HG02852 (cell line): ENCODE measurements around the gene KISS1.

Source experiments
- ATAC-seq: cut with Tn5 transposase; IDR thresholded peaks from one replicate; pipeline ENCODE4 v1.9.1; 2021; ENCODE audit warnings: mild to moderate bottlenecking, moderate library complexity; ENCODE audit not compliant: unreplicated experiment

Gene KISS1

GRCh38 chr1:204194080-204194479 lies 2.2 kb downstream of the KISS1 start:
- ATAC-seq = no peak

- no peak for ATAC-seq
These were observed 3.5 kb downstream of the KISS1 start for GRCh38 chr1:204192589-204193352.

GRCh38 chr1:204192046-204192445 lies 4.2 kb downstream of the KISS1 start:
- ATAC-seq = no peak

DNA sequence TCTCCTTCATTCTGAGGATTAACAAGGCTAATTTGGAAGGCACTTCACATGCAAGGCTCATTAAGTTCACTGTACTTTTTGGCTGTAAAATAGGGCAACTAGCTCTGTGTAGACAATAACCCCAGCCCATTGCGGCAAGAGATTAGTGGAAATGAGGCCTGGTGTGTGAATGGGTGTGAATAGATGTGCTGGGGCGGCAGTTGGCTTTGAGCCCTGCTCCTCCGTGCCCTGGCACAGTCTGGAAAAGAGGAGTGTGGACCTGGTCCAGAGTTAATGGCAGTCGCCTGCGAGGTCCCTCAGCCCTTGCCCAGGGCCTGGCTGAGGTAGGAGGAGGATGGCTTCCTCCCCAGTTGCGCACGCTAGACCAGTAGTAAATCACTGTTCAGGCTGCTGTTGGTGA lies 4.8 kb downstream of the KISS1 start:
- ATAC-seq = no peak

DNA sequence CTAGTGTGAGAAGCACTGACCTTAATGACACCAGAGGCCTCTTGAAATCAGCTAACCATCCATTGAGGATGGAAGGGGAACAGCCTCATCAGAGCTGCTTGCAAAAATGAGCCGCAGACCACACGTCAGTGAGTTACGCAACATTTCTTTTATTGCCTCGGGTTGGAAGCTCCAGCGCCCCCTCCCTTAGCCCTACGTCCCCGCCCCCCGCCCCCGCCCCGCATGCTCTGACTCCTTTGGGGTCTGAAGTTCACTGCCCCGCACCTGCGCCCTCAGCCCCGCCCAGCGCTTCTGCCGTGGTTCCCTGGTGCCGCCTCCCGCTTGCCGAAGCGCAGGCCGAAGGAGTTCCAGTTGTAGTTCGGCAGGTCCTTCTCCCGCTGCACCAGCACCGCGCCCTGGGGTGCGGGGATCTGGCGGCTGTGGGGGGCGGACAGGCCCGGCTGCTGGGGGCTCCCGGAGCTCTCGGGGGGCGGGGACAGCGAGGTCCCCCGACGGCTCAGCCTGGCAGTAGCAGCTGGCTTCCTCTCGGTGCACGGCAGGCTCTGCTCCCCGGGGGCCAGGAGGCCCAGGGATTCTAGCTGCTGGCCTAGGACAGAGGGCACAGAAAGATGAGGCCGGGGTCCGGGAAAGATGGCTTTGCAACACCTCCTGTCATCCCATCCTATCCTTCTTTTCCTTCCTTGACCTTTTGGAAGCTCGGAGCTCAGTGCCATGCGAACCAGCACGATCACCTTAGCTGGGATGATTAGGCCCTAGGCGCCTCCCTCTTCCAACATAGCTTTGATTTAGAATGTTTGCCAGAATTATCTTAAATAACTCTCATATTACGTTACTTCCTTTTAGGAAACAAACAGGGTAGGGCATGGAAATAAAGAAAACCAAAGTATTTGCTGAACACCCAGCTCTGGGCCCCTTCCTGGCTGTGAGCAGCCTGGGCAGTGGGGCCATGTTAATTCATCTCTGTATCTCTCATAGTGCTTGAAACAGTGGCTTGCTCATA lies 5.8 kb downstream of the KISS1 start:
- no peak for ATAC-seq

DNA sequence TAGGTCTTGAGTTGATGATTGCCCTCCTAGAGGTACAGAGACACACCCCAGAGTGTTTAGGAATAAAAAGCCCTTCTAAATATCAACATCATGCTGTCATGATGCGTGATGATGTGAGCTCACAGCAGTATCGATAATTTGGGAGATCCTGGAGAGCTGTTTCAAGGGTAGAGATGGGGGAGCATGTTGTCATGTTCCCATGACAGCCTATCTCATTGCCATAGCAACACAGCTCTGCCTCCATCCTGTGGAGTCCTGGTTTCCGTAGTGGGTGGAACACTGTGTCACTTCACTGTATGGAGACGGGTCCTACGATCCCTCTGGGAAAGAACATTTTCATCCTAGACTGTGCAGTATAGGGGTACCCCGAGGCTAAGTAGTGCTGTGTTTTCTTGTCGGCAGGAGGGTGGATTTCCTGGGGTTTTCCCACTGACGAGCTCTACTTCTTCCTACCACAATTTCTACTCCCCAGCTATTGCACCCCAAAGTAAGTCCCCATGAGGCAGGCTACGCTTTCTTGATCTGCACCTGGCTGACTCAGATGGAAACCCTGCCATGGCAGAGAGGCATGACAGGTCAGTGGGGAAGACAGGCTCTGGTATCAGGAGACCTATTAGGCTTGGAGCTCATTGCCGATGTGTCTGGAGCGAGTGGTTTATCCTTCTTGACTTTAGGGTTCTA lies 7.2 kb downstream of the KISS1 start:
- ATAC-seq = no peak

GRCh38 chr1:204186597-204186996 lies 9.7 kb downstream of the KISS1 start:
- ATAC-seq = no peak

DNA sequence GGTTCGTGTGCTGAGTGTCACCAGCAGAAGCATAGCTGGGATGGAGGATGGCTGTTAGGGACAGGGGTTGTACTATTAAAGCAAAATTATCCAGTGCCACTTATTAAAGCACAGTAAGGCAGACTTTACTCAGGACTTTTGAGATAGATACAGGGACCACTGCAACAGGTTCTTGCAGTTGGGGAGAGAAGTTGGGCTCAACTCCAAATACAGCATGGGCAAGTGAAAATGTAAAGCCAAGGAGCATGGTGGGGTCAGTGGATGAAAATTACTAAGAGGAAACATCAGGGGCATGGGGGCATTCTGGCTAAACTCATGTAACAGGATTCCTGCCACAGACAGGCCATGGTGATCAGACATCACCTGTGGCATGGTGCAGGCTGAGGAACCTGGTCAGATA lies 15.2 kb downstream of the KISS1 start:
- no peak for ATAC-seq

- no peak for ATAC-seq
These were observed 16.2 kb downstream of the KISS1 start for GRCh38 chr1:204180133-204180532.

GRCh38 chr1:204178487-204179281 lies 17.6 kb downstream of the KISS1 start:
- ATAC-seq = no peak

GRCh38 chr1:204177133-204177532 lies 19.2 kb downstream of the KISS1 start:
- ATAC-seq = no peak

- ATAC-seq = no peak
These were observed 20.2 kb downstream of the KISS1 start for GRCh38 chr1:204176049-204176448.

DNA sequence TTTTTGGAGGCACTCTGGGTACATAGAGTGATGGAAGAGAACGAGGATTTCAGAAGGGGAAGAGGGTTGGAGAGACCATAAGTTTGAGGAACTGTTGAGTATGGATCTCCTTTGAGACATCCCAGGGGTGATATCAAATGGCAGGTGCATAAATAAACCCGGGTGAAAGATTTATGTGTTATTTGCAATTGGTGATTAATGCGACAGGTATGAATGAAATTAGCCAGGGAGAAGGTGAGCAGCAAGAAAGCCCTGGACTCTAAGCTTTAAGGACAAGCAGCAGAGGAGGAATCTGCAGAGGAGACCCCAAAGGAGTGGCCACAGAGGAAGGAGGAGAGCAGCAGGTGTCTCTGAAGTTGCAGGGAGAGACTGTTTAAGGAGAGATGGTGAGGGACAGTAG lies 21.3 kb downstream of the KISS1 start:
- no peak for ATAC-seq

GRCh38 chr1:204172404-204173029 lies 23.8 kb downstream of the KISS1 start:
- ATAC-seq = no peak

GRCh38 chr1:204171751-204172178 lies 24.5 kb downstream of the KISS1 start:
- ATAC-seq = no peak

DNA sequence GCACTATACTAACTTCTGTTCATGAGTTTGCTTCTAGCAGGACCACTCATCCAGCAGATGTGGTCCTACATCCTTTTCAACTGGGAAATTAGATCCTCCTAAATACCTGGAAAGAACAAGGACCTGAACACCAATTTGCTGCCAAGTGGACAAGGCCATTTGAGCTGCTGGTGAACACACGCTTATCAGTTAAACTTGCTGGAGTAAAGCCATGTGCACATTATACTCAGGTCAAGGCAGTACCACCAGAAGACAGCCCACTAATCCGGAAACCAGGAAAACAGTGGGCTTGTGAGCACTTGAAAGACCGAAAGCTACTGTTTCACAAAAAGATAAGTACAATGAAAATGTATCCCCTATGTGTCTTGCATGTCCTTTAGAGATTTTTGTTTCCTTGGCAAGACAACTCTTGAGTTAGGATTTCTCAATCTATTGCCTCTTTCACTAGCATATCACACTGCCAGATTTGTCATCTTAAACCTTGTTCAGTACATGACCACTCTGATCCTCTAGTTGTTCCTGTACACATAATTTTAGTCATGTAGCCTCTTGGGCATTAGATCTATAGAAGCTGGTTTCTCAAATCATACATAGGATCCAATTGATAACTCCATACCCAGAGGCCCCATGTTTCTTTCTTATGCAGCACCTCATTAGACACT lies 25.7 kb downstream of the KISS1 start:
- ATAC-seq = no peak

- ATAC-seq = no peak
These were observed 26.4 kb downstream of the KISS1 start for GRCh38 chr1:204169858-204170257.

DNA sequence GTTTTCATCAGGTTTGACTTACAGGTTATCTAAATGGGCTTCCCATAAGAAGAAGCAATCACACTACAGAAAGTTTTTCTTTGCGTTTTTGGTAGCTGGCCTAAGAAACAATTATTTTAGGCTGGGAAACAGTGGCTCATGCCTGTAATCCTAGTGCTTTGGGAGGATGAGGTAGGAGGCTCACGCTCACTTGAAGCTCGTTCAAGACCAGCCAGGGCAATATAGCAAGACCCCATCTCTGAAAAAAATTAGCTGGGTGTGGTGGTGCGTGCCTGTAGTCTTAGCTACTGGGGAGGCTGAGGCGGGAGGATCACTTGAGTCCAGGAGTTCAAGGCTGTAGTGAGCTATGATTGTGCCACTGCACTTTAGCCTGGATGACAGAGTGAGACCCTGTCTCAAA lies 28.6 kb downstream of the KISS1 start:
- no peak for ATAC-seq

GRCh38 chr1:204166219-204166618 lies 30.1 kb downstream of the KISS1 start, which contains the start of gene REN:
Gene REN, minus strand, starts transcription at chr1:204166337. Its CDS starts 44 bp downstream, at chr1:204166293.
- ATAC-seq = no peak
